Measurements from ENCODE around the gene UNC50. TPM values are rescaled to one million over a fixed set of nuclear protein-coding genes. Genes with fewer than 3 reads are reported as not detected.

The UNC50 gene
- polyA plus RNA-seq, 3 donors, result 23.4 to 38.6 (median 36.8) TPM

GRCh38 chr2:98601532-98602132, 6.8 kb upstream of the UNC50 start:
- 68 to 81% (median 77%) methylated on average over 3 of the region's 3 CpGs for WGBS, 3 donors
- no peak overlapping the region for H3K27ac ChIP-seq (ENCODE audit: low read depth, low read length)

- 75 to 87% (median 75%) methylated on average over 2 of the region's 2 CpGs for WGBS, 3 donors
These were observed 3.8 kb upstream of the UNC50 start for GRCh38 chr2:98604547-98604946.

DNA sequence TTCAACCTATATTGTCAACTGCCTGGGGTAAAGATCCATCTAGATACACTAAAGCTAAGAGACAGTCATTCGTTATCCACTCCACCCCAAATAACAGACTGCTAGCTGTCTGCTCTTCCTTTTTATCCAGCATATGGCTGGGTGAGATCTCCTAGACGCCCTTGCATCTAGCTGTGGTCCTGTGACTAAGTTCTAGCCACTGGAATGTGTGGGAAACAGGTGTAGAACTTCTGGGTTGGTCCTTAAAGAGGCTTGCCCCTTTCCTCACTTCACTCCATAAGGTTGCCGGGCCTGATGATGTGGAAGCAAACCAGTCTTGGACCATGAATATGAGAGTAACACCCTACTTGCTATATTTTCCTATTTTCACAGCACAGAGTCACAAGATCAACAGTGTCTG, 3.3 kb upstream of the UNC50 start:
- no peak overlapping the region for H3K27ac ChIP-seq (ENCODE audit: low read depth, low read length)
- WGBS, 3 donors, result 74 to 85% (median 78%) methylated on average over 3 of the region's 3 CpGs

More at GRCh38 chr2:98604547-98604946, 3.8 kb upstream of the UNC50 start:
- no peak overlapping the region for H3K27ac ChIP-seq (ENCODE audit: low read depth, low read length)

DNA sequence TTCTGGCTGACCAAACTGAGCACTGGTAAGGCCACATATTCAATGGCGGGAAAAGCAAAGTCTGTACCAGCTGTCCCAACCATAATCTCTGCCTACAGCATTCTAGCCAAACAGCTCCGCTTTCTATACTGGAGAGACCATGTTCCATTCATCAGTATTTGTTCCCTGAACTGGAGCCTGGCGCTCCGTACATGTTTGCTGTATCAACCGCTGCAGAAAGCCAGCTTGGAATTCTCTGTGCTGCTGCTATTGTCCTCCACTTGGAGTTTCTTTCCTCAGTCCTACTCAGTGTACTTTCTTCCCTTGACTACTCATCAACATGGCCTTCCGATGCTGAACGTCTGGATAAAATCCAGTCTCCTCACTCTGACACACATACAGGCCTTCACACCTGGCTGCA, 2.0 kb upstream of the UNC50 start:
- 37 to 90% (median 89%) methylated on average over 7 of the region's 7 CpGs for WGBS, 3 donors

GRCh38 chr2:98607104-98607503, 1.3 kb upstream of the UNC50 start:
- no peak overlapping the region for H3K27ac ChIP-seq (ENCODE audit: low read depth, low read length)
- WGBS, 3 donors, result 40 to 47% (median 46%) methylated on average over 6 of the region's 6 CpGs

More for the DNA sequence above, 2.0 kb upstream of the UNC50 start:
- H3K27ac ChIP-seq (ENCODE audit: low read depth, low read length), result no peak overlapping the region

- WGBS, 3 donors, result 5% methylated on average over 7 of the region's 7 CpGs
- H3K27ac ChIP-seq (ENCODE audit: low read depth, low read length), result no peak overlapping the region
These were observed 661 bp upstream of the UNC50 start for GRCh38 chr2:98607741-98608115.

DNA sequence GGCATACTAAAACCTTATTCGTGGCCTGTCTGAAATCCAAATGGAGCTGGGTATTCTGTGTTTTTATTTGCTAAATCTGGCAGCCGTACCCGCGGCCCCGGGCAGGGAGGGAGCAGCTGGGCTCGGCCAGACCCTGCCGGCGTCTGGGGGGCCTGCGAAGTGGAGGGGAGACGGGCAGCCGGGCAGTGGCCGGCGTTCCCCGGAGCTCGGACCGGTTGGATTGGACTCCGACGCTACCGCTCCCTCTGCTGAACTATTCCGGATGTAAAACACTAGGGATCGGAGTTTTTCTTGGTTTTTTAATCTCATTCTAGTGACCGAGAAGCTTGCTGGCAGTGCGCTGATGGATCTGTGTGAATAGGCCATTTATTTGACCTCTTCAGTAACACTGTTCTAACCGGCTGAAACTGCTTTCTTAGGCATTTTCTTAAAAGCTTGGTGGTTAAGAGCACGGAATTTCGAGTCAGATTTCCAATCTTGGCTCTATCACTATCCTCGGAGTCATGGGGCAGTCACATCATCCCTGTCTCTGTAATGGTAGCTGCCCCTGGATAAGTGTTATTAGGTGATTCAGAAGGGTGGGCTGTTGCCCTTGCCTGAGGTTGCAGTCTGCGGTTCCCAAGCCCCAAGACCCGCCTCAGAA, 694 bp downstream of the UNC50 start:
- peak overlapping the region; percentile 91 for H3K27ac ChIP-seq (ENCODE audit: low read depth, low read length)
- WGBS, 3 donors, result 1 to 3% (median 2%) methylated on average over 29 of the region's 29 CpGs

DNA sequence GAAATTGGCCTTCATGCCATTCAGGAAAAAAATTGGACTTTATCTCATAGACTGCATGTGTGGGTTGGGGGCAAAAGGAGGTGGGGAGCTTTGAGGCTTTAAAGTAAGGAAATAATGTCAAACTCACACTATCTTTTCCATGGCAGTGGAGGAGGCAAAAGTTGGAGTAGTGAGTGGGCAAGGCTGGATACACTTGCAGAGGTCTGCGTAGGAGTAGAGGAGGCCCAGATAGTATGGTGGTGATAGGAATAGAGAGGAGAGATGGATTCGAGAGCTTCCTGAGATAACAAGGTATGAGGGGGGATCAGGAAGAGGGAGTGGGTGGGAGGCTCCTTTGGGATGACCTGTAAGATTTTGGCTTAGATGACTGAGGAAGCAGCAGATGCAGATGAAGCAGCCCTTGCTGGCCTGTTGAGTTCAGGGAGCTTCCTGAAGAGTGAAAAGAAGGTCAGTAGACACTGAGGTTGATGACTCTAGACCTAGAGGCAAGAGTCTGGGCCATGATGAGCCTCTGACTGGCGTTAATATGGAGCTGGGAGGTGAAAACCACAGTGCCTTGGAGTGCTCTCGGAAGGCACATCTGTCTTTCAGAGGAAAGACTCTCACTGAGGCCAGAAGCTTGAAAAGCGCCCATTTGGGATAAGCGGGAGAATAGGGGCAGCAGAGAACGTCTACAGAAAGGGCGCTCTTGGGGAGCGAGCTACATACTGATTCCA, 5.8 kb downstream of the UNC50 start:
- WGBS, 3 donors, result 94 to 95% (median 95%) methylated on average over 9 of the region's 9 CpGs
- no peak overlapping the region for H3K27ac ChIP-seq (ENCODE audit: low read depth, low read length)

DNA sequence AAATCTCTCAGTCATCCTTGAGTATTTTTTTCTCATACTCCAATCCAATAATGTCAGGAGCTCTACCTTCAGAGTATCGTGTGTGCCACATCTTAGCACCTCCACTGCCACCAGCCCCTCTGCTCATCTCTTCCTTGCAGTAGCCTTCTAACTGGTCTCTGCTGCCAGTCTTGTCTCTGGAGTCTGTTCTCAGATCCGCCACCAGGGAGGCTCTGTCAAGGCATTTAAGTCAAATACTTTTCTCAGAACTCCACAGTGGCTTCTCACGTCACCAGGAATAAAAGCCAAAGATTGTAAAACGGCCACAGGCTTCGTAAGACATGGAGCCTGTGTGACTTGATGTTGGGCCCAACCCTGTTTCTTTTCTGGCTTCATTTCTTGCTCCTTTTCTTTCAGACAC, 7.1 kb downstream of the UNC50 start:
- 83 to 89% (median 87%) methylated on average over 5 of the region's 5 CpGs for WGBS, 3 donors
- H3K27ac ChIP-seq (ENCODE audit: low read depth, low read length), result no peak overlapping the region

- H3K27ac ChIP-seq (ENCODE audit: low read depth, low read length), result no peak overlapping the region
- 52 to 61% (median 56%) methylated on average over 5 of the region's 5 CpGs for WGBS, 3 donors
These were observed 8.8 kb downstream of the UNC50 start for GRCh38 chr2:98617149-98617548.

GRCh38 chr2:98623657-98624056, 15.3 kb downstream of the UNC50 start:
- WGBS, 3 donors, result 58 to 83% (median 59%) methylated on average over 5 of the region's 5 CpGs
- H3K27ac ChIP-seq (ENCODE audit: low read depth, low read length), result no peak overlapping the region

DNA sequence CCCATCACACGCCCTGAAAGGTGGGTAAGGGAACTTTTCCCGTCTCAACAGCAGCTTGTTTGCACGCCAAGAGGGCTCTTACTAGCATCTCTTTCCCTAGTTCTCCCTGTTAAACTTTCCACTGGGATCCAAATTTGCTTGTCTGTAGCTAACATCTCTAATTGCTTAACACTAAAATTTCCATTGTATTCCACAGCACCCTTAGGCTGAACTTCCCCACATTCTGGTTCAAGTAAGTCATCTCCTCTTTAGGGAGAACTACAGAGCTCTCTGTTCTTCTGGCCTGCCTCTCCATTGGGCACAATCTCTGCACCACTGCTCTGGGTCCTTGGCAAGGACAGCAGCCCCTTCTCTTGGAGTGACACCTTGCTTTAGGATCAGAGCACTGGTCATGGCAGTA, 24.0 kb downstream of the UNC50 start:
- H3K27ac ChIP-seq (ENCODE audit: low read depth, low read length), result no peak overlapping the region
- 88 to 93% (median 90%) methylated on average over 3 of the region's 3 CpGs for WGBS, 3 donors

DNA sequence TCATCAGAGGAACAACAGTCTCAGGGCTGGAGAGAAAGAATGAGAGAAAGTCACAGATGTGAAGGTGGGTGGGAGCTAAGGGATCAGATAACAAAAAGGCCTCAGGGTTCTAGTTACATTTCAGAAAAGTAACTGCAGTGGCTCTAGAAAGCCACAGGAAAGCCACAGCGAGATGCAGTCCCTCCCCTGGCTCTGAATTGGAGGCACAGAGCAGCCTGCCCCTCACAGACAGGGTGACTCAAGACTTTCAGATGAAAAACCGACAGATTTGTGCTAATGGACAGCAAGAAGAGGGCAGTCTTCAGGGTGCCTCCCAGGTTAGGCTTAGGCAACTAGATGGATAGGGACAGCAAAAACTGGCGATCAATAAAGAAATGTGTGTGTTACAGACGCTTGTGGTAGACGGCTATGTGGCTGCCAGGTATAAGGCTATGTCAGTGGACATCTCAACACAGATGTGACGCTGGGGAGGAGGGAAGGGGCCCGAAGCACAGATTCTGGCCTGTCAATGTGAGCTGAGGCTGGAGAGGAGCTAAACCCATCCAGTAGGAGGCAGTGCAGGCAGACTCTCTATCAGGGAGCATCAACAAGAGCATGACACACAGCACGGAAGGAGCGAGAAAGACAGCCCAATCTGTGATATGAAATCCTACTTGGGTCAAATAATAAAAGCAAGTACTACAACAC, 26.2 kb downstream of the UNC50 start:
- WGBS, 3 donors, result 79 to 83% (median 79%) methylated on average over 9 of the region's 9 CpGs

DNA sequence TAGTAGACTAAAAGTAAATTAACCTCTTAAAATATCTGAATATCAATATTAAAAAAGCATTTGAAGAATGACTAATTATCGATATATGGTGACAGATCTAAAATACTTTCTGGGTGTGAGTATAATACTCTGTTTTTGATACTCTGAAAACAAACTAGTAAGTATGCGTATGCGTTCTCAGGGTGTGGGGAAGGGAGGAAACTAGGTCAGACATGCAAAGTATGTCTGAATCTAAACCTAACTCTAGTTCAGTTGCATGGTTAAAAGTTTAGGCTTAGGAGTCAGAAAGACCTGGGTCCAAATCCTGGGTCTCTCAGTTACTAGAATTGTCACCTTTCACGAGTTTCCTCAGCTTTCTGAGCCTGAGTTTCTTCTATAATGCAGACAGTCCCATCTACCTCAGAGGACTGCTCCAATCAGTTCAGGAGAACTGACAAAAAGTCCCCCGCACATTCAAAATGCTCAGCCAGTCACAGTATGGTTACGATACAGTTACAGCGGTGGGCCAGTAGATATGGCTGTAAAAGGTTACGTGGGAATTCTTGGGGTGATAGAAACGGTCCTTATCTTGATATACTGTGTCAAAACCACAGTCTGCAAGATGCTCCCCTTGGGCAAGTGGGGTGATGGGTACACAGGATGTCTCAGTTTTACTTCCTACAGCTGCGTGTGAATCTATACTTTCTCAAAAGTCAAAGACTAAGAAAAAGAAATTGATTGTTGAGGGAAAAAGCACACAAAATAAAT, 29.2 kb downstream of the UNC50 start:
- no peak overlapping the region for H3K27ac ChIP-seq (ENCODE audit: low read depth, low read length)
- WGBS, 3 donors, result 76 to 91% (median 79%) methylated on average over 10 of the region's 10 CpGs

More for the DNA sequence above, 26.2 kb downstream of the UNC50 start:
- no peak overlapping the region for H3K27ac ChIP-seq (ENCODE audit: low read depth, low read length)

- WGBS, 3 donors, result 85 to 91% (median 88%) methylated on average over 5 of the region's 5 CpGs
- H3K27ac ChIP-seq (ENCODE audit: low read depth, low read length), result no peak overlapping the region
These were observed 35.2 kb downstream of the UNC50 start for GRCh38 chr2:98643496-98644100.

DNA sequence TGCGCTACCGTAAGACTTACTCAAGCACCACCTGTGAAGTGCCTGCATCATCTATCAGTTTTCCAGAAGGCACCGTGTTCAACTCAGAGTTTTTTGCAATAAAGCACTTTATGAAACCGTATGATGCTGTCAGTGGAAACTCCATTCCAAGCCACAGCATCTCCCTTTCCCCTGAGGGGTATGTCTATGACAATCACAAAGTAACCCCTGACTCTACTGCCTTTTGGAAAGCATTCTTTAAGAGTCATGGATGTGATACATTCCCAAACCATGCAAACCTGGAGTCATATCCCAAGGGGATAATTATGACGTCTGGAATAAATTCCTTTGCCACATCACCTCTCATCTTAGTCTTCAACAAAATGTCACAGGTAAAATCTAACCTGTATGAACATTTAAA, 39.2 kb downstream of the UNC50 start:
- 72 to 78% (median 78%) methylated on average over 5 of the region's 5 CpGs for WGBS, 3 donors
- no peak overlapping the region for H3K27ac ChIP-seq (ENCODE audit: low read depth, low read length)

DNA sequence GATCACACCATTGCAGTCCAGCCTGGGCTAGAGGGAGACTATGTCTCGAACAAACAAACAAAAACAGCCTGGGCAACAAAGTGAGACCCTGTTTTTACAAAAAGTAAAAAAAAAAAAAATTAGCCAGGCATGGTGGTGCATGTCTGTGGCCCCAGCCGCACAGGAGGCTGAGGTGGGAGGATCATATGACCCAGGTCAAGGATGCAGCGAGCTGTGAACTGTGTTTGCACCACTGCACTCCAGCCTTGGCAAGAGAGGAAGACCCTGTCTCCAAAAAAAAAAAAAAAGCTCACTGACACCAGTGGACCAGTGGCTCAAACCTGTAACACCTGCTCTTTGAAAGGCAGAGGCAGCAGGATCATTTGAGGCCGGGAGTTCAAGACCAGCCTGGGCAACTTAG, 40.1 kb downstream of the UNC50 start:
- WGBS, 3 donors, result 88 to 92% (median 90%) methylated on average over 4 of the region's 4 CpGs
- no peak overlapping the region for H3K27ac ChIP-seq (ENCODE audit: low read depth, low read length)
